A204.1 (cell line): ENCODE results near the gene DGLUCY.
"Not testable (repeated sequence)": the region's sequence is repeated elsewhere in the genome, so short reads cannot be mapped to it uniquely, and the experiment has no call there.

Source experiments
- FAIRE-seq: peaks from 2 replicates; lab custom pipeline; 2012; peaks lifted over from hg19 to GRCh38; lab: Jason Lieb, UNC

The DGLUCY gene

GRCh38 chr14:91257328-91258010 lies 143.6 kb downstream of the DGLUCY start:
- no peak for FAIRE-seq

GRCh38 chr14:91258011-91258618 lies 144.2 kb downstream of the DGLUCY start:
- no peak for FAIRE-seq

DNA sequence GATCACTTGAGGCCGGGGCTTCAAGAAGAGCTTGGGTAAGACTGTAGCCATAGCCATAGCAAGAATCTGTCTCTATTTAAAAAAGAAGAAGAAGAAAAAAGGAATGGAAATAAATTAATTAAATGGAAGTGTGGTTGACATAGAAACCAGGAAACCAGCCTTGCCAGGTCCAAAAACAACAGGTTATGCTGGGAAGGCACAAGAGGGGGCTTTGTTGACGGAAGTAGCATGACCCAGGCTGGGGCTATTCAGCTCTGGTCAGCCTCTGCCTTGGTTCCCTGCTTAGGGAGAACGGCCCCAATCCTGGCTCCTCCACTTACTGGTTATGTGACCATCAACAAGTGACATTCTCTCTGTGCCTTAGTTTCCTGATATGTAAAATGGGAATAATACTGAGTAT lies 145.0 kb downstream of the DGLUCY start:
- FAIRE-seq: no peak

GRCh38 chr14:91261115-91261514 lies 147.2 kb downstream of the DGLUCY start:
- FAIRE-seq: no peak

DNA sequence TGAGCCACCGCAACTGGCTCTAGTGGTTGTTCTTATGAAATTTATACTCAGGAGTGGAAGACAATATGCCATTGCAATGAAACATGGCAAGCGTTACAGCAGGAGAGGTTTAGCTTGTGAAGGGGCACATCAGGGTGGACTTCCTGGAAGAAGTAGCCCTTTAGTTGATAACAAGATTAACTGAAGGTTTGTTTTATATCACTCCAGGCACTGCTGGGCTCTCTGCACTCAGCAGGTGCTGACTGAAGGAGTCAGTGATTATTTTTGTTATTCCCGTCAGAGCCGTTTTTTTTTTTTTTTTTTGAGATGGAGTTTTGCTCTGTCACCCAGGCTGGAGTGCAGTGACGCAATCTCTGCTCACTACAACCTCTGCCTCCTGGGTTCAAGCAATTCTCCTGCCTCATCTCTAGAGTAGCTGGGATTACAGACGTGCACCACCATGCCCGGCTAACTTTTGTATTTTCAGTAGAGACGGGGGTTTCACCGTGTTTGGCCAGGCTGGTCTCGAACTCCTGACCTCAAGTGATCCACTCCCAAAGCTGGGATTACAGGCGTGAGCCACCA lies 148.2 kb downstream of the DGLUCY start:
- no peak for FAIRE-seq

- FAIRE-seq: no peak
Measured at GRCh38 chr14:91263329-91263728, 149.5 kb downstream of the DGLUCY start.

DNA sequence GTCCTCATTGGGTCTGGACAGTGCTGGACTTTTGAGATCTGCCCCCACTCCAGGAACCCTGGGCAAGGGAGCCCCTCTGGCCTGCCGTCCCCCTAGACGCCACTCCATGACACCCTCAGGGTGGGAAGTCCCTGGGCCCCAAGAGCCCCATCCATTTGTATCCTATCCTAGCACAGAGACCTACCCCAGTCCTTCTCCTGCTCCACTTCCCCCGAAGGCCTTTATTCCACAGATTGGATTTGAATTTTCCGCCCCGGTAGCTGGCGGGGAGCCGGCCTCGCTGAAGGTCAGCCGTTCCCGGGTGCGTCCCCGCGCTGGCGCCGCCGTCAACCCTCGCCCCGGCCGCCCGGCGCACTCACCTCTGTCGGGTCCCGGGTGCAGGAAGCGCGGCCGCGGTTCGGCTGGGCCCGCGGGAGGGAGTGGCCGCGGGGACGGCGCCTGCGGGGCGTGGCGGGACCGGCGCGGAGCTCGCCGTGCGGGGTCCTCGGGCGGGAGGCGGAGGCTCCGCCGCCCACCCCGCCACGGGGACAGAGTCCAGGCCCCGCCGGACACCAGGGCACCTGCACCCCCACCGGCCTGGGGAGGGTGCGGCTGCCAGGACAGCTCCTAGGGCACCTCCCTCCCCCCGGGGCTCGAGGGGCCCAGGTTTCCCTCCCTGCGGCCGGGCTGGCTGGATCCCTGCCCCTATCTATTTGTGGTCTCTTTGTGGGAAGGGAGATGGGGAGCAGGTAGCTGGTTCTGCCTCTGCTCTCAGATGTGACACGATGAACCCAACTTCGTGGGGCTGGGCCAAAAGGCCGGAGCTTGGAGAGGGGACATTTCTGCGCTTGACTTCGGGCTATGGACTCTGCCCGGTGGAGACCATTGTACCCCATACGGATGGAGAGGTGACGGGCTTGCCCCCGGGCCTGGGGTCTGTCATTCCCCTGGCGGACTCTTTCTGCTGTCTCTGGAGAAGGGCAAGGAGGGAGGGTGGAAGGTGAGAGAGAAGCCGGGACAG lies 150.6 kb downstream of the DGLUCY start:
- no peak for FAIRE-seq

- FAIRE-seq: no peak
Measured at GRCh38 chr14:91265404-91265803, 151.5 kb downstream of the DGLUCY start.

DNA sequence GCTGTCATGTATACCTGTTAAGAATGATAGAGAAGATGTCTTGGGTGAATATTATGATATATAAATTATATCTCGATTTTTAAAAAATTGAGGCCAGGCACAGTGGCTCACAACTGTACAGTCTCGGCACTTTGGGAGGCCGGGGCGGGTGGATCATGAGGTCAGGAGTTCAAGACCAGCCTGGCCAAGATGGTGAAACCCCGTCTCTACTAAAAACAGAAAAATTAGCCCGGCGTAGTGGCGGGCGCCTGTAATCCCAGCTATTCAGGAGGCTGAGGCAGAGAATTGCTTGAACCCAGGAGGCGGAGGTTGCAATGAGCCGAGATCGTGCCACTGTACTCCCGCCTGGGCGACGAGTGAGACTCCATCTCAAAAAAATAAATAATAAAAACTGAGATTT lies 152.4 kb downstream of the DGLUCY start:
- not testable (repeated sequence) for FAIRE-seq

GRCh38 chr14:91267965-91268437 lies 154.1 kb downstream of the DGLUCY start:
- no peak for FAIRE-seq

DNA sequence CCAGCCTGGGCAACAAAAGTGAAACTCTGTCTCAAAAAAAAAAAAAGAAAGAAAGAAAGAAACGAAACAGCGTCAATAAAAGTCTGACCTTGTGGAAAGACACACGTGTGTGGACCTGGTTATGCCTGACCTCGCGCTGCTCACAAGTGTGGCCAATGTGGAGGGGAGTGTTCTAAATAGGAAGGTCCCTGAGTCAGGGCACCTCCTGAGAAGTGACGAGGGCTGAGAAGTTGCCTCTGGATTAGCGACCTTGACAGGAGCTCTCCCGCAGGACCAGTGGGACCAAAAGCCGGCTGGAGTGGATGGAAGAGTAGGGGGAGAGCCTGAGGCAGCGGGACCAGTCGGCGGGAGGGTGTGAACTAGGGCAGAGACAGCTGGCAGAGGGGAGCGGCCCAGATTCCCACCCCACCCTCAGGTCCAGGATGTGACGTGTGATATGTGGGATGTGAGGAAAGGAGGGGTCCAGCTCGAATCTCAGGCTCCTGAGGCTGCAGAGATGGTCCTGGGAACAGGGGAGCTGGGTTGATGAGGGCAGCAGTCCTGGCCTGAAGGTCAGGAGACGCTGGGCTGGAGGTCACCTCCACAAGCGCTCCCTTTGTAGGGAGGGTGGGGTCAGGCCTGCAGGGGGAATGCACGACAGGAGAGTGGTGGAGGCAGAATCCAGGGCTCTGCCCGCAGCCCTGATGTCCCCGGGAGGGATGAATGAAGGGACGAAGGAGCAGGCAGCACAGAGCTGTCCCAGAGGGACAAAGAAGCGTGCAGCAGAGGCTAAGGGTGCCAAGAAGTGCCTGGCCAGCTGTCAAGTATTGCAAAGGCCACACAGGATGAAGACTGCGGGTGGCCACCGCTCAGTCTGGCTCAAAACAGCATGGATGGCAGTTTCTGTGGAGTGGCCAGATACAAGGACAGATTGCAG lies 155.5 kb downstream of the DGLUCY start:
- no peak for FAIRE-seq

DNA sequence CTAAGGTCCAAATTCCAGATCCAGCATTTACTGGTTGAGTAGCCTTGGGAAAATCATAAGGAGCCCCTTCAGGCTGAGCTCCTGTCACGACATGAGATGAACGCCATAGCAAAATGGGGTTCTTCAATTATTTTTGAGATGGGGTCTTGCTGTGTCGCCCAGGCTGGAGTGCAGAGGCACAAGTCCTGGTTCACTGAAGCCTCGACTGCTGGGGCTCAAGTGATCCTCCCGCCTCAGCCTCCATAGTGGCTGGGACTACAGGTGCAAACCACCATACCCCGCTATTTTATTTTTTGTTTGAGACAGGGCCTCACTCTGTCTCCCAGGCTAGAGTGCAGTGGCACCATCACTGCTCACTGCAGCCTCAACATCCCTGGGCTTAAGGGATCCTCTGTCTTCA lies 156.3 kb downstream of the DGLUCY start:
- no peak for FAIRE-seq

DNA sequence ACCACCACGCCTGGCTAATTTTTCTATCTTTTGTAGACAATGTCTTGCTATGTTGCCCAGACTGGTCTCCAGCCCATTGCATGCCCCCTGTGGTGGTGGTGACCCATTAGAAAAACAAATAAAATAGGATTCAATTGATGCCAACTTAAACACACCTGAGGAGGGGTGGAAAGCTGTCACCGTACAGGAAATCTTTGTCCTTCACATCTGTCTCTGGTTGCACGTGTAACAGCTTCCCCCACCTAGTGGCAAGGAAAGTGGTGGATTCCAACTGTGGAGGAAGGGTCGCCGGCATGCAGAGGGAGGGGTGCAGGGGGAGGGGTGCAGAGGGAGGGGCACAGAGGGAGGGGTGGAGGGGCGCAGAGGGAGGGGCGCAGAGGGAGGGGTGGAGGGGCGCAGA lies 156.7 kb downstream of the DGLUCY start:
- no peak for FAIRE-seq

GRCh38 chr14:91271639-91272038 lies 157.8 kb downstream of the DGLUCY start:
- no peak for FAIRE-seq

DNA sequence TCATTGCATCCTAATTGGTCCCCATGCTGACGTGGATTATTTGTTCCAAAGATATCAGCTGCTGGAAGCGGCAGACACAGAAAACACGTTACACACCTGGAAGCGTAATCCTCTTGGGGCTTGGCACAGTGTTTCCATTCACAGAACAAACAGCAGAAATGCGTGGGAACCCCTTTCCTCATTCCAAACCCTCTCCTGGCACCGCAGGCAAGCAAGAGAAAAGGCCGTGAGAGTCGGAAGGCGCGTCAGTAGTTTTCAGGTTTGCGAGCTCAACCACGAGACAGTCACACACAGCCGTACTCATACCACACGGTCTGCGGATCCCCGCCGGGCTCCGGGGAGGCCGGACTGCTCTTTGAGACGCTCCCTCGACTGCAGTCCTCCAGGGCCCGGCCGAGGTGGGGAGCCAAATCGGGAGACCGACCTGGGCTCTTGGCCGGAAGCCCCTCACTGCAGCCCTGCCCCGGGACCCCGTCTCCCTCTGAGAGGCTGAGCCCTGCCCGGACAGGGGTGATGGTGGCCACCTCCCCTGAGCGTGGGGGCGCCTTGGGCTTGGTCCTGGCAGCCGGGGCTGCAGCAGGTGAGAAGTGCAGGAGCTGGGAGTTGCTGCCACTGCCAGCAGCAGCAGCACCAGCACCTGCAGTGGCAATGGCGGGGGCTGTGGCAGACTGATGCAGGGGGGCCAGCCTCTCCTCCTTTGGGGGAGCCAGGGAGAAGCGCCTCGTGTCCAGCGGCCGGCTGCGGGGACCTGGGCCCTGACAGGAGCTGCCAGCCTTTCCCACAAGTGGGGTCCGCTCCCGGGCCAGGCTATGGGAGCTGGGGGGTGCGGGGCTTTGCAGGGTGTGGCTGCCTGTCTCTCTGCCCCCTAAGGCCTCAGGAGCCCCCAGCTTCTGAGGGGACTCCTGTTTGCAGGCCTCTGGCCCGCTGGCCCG lies 158.7 kb downstream of the DGLUCY start:
- no peak for FAIRE-seq

GRCh38 chr14:91273273-91273884 lies 159.5 kb downstream of the DGLUCY start:
- FAIRE-seq: no peak

DNA sequence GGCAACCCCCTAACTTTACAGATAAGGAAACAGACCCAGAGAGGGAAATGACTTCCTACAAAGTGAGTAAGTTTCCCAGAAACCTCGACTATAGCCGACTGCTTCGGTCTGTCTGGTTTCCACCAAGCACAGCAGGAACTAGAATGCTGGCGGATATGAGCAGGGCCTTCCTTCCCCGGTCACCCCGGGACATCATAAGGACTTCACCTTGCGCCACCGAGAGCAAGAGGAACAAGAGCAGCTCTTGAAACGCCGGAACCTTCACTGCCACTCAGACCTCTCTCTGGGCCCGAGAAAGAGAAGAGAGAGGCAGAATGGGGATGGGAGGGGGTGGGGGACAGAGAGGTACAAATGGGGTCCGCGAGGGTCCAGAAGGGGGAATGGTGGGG lies 160.0 kb downstream of the DGLUCY start:
- FAIRE-seq: no peak

- no peak for FAIRE-seq
Measured at GRCh38 chr14:91274796-91275195, 160.9 kb downstream of the DGLUCY start.
